Trophoblast cell (in vitro differentiated cells and primary cell): ENCODE results near the gene P2RX7.

Experiments used
- DNase-seq, 2 donors: peaks; one replicate each; pipeline ENCODE4 v3.0.0-alpha.2; 2016
- H2AFZ ChIP-seq: 2 replicates; pipeline ENCODE4 v1.6.1; 2013; ENCODE audit warnings: low read length, moderate library complexity, mild to moderate bottlenecking; ENCODE audit not compliant: insufficient read depth, poor library complexity
- H2AK5ac ChIP-seq: 2 replicates; pipeline ENCODE4 v1.6.1; 2013; ENCODE audit warnings: mild to moderate bottlenecking, low read length
- H2BK120ac ChIP-seq: 2 replicates; pipeline ENCODE4 v1.6.1; 2013; ENCODE audit warnings: low read length, mild to moderate bottlenecking, moderate library complexity; ENCODE audit not compliant: insufficient read depth, poor library complexity
- H2BK12ac ChIP-seq: 2 replicates; pipeline ENCODE4 v1.6.1; 2013; ENCODE audit warnings: mild to moderate bottlenecking, low read length, moderate library complexity
- H2BK5ac ChIP-seq: 2 replicates; pipeline ENCODE4 v1.6.1; 2013; ENCODE audit warnings: low read length, low read depth, moderate library complexity, mild to moderate bottlenecking; ENCODE audit not compliant: poor library complexity
- H3K14ac ChIP-seq: 2 replicates; pipeline ENCODE4 v1.6.1; 2013; ENCODE audit warnings: mild to moderate bottlenecking, low read length
- H3K18ac ChIP-seq: 2 replicates; pipeline ENCODE4 v1.6.1; 2013; ENCODE audit warnings: mild to moderate bottlenecking, low read length
- H3K23ac ChIP-seq: 2 replicates; pipeline ENCODE4 v1.6.1; 2013; ENCODE audit warnings: low read length
- H3K27ac ChIP-seq: 2 replicates; pipeline ENCODE4 v1.5.1; 2013; ENCODE audit warnings: low read depth, mild to moderate bottlenecking, inconsistent platforms, low read length, moderate library complexity
- H3K27me3 ChIP-seq: 2 replicates; pipeline ENCODE4 v1.6.1; 2013; ENCODE audit warnings: inconsistent platforms, mild to moderate bottlenecking, low read length, moderate library complexity; ENCODE audit not compliant: insufficient read depth
- H3K36me3 ChIP-seq, 2 experiments: 1 replicate in 1 of 2; 2 replicates in 1 of 2; pipeline ENCODE4 v1.6.1; 2013; ENCODE audit warnings: low read length in 2 of 2, mild to moderate bottlenecking in 2 of 2, moderate library complexity in 1 of 2; ENCODE audit not compliant: insufficient read depth in 2 of 2, control insufficient read depth in 1 of 2
- H3K4ac ChIP-seq: 2 replicates; pipeline ENCODE4 v1.6.1; 2013; ENCODE audit warnings: low read depth, mild to moderate bottlenecking, low read length, moderate library complexity
- H3K4me1 ChIP-seq, 2 experiments: 1 replicate in 1 of 2; 2 replicates in 1 of 2; pipeline ENCODE4 v1.6.1; 2013; ENCODE audit warnings: low read length in 2 of 2, mild to moderate bottlenecking in 2 of 2, moderate library complexity in 1 of 2; ENCODE audit not compliant: insufficient read depth in 2 of 2, control insufficient read depth in 1 of 2
- H3K4me2 ChIP-seq: 2 replicates; pipeline ENCODE4 v1.6.1; 2013; ENCODE audit warnings: inconsistent platforms, mild to moderate bottlenecking, low read length, moderate library complexity
- H3K4me3 ChIP-seq: 2 replicates; pipeline ENCODE4 v1.5.1; 2013; ENCODE audit warnings: mild to moderate bottlenecking, low read depth, low read length, inconsistent platforms
- H3K79me1 ChIP-seq: one replicate; pipeline ENCODE4 v1.6.1; 2013; ENCODE audit warnings: low read length
- H3K79me2 ChIP-seq: 2 replicates; pipeline ENCODE4 v1.6.1; 2013; ENCODE audit warnings: low read length, mild to moderate bottlenecking; ENCODE audit not compliant: control insufficient read depth, insufficient read depth, poor library complexity
- H3K9ac ChIP-seq: 2 replicates; pipeline ENCODE4 v1.6.1; 2013; ENCODE audit warnings: mild to moderate bottlenecking, low read length
- H3K9me3 ChIP-seq: 2 replicates; pipeline ENCODE4 v1.6.1; 2013; ENCODE audit warnings: low read depth, mild to moderate bottlenecking, control low read depth, inconsistent platforms, low read length; ENCODE audit not compliant: insufficient read depth
- H4K12ac ChIP-seq: 2 replicates; pipeline ENCODE4 v1.6.1; 2013; ENCODE audit warnings: low read depth, mild to moderate bottlenecking, low read length, moderate library complexity
- H4K8ac ChIP-seq: 2 replicates; pipeline ENCODE4 v1.6.1; 2013; ENCODE audit warnings: low read depth, mild to moderate bottlenecking, low read length, moderate library complexity
- H4K91ac ChIP-seq: one replicate; pipeline ENCODE4 v1.6.1; 2013; ENCODE audit warnings: low read depth, mild to moderate bottlenecking, low read length, moderate library complexity
- WGBS: extraction: QIAGEN DNeasy Blood & Tissue Kit; methylation state at CpG from one replicate; pipeline ENCODE4 v1.1.7; 2013; ENCODE audit warnings: missing lambda C conversion rate; ENCODE audit not compliant: insufficient read length, insufficient coverage; ENCODE audit errors: extremely low coverage; 5-methylcytosine and 5-hydroxymethylcytosine counted together

P2RX7 gene

DNA sequence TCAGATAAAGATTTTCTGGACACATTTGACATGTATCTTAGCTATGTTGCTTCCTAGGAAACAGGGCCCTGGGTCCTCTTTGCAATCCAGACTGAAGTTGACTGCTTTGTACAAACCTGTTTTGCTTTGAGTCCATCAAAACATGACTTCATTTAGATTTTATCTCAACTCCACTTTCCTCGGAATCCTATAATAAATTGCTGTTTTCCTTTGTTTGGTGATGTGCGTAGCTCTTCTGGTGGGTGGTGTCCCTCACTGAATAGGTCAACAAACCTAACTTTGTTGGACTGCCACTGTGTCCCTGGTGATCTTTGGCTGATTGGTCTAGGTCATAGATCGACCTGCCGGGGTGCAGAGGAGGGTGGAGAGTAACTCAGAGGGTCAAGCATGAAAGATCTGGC lies 735 bp upstream of the P2RX7 start:
- no peak overlapping the region for H2AK5ac ChIP-seq
- no peak overlapping the region for H3K23ac ChIP-seq
- H2AFZ ChIP-seq = no peak overlapping the region
- no peaks in the 10 kb centered on the region for H3K79me2 ChIP-seq
- no peak overlapping the region for H4K91ac ChIP-seq
- no peak overlapping the region for H3K4ac ChIP-seq
- H3K9me3 ChIP-seq = no peaks in the 10 kb centered on the region
- peak; percentile 74 to 93 for DNase-seq
- H2BK12ac ChIP-seq = no peak overlapping the region
- H4K8ac ChIP-seq = no peak overlapping the region
- H3K36me3 ChIP-seq = no peaks in the 10 kb centered on the region
- no peak overlapping the region for H3K14ac ChIP-seq
- peak overlapping the region; percentile 8 for H3K4me2 ChIP-seq
- H3K27me3 ChIP-seq = no peaks in the 10 kb centered on the region
- peaks cover 12 to 13% of the 10 kb centered on the region in 2 experiments for H3K4me1 ChIP-seq
- H2BK5ac ChIP-seq = no peak overlapping the region
- no peak overlapping the region for H4K12ac ChIP-seq
- H3K18ac ChIP-seq = no peak overlapping the region
- no peak overlapping the region for H3K27ac ChIP-seq
- no peak overlapping the region for H3K9ac ChIP-seq
- H3K79me1 ChIP-seq = no peaks in the 10 kb centered on the region
- H3K4me3 ChIP-seq = no peak overlapping the region
- no peak overlapping the region for H2BK120ac ChIP-seq
- no CpG with 5 or more reads among the region's 4 CpGs for WGBS

GRCh38 chr12:121133838-121134237 lies 1.2 kb downstream of the P2RX7 start:
- Histone ChIP-seq H2AK5ac (no peak overlapping the region), H4K8ac (no peak overlapping the region), H3K79me1 (no peaks in the 10 kb centered on the region), H3K9ac (no peak overlapping the region), H3K4me3 (no peak overlapping the region), H3K27ac (no peak overlapping the region), H3K18ac (no peak overlapping the region), H3K36me3 (no peaks in the 10 kb centered on the region), H3K4me1 (peaks cover 12 to 13% of the 10 kb centered on the region in 2 experiments), H2AFZ (no peak overlapping the region), H2BK5ac (no peak overlapping the region), H4K12ac (no peak overlapping the region), H3K4ac (no peak overlapping the region), H3K23ac (no peak overlapping the region), H3K14ac (no peak overlapping the region), H4K91ac (no peak overlapping the region), H3K79me2 (no peaks in the 10 kb centered on the region), H2BK120ac (no peak overlapping the region), H3K4me2 (no peak overlapping the region), H3K27me3 (no peaks in the 10 kb centered on the region), H3K9me3 (no peaks in the 10 kb centered on the region), H2BK12ac (no peak overlapping the region)
- DNase-seq = no peak
- no CpG with 5 or more reads among the region's 7 CpGs for WGBS

DNA sequence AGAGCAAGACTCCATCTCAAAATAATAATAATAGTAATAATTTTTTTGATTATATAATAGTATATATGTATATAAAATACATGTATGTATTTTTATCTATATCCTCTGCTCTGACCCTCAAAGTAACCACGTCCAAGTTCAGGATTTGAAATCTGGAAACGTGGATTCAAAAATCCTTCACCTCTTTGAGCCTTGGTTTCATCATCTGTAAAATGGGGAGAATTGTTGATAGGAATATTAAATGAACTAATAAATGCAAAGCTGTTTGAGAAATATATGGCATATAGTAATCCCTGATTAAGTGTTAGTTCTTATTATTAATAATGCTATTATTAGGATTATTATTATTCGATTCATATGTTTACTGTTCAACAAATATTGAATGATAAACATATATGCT lies 2.6 kb downstream of the P2RX7 start:
- no peaks in the 10 kb centered on the region for H3K79me1 ChIP-seq
- H4K8ac ChIP-seq = no peak overlapping the region
- no peaks in the 10 kb centered on the region for H3K27me3 ChIP-seq
- whole genome bisulfite sequencing = no CpG with 5 or more reads among the region's 3 CpGs
- H2BK120ac ChIP-seq = no peak overlapping the region
- no peaks in the 10 kb centered on the region for H3K79me2 ChIP-seq
- no peak overlapping the region for H3K4me3 ChIP-seq
- H4K91ac ChIP-seq = no peak overlapping the region
- no peak overlapping the region for H3K14ac ChIP-seq
- H3K4me1 ChIP-seq = peaks cover 12 to 13% of the 10 kb centered on the region in 2 experiments
- no peaks in the 10 kb centered on the region for H3K9me3 ChIP-seq
- no peak overlapping the region for H3K4me2 ChIP-seq
- no peak overlapping the region for H3K27ac ChIP-seq
- no peak overlapping the region for H3K23ac ChIP-seq
- no peak overlapping the region for H3K9ac ChIP-seq
- H4K12ac ChIP-seq = no peak overlapping the region
- H3K18ac ChIP-seq = no peak overlapping the region
- DNase-seq = no peak
- H2AK5ac ChIP-seq = no peak overlapping the region
- H2BK5ac ChIP-seq = no peak overlapping the region
- H3K4ac ChIP-seq = no peak overlapping the region
- H2AFZ ChIP-seq = no peak overlapping the region
- H3K36me3 ChIP-seq = no peaks in the 10 kb centered on the region
- H2BK12ac ChIP-seq = no peak overlapping the region

GRCh38 chr12:121137512-121137911 lies 4.8 kb downstream of the P2RX7 start:
- no peaks in the 10 kb centered on the region for H3K79me2 ChIP-seq
- no peaks in the 10 kb centered on the region for H3K79me1 ChIP-seq
- H3K27ac ChIP-seq = no peak overlapping the region
- H2BK120ac ChIP-seq = no peak overlapping the region
- H4K12ac ChIP-seq = no peak overlapping the region
- no peak overlapping the region for H3K4me3 ChIP-seq
- H2BK5ac ChIP-seq = no peak overlapping the region
- no peak overlapping the region for H3K14ac ChIP-seq
- H3K4ac ChIP-seq = no peak overlapping the region
- H3K36me3 ChIP-seq = no peaks in the 10 kb centered on the region
- H2AK5ac ChIP-seq = no peak overlapping the region
- H4K91ac ChIP-seq = no peak overlapping the region
- no peak overlapping the region for H3K4me2 ChIP-seq
- H3K9me3 ChIP-seq = no peaks in the 10 kb centered on the region
- no peak overlapping the region for H3K9ac ChIP-seq
- no peak overlapping the region for H4K8ac ChIP-seq
- H3K4me1 ChIP-seq = peaks cover 7 to 8% of the 10 kb centered on the region in 2 experiments
- no peaks in the 10 kb centered on the region for H3K27me3 ChIP-seq
- H3K23ac ChIP-seq = no peak overlapping the region
- no peak overlapping the region for H2AFZ ChIP-seq
- DNase-seq = no peak
- H3K18ac ChIP-seq = no peak overlapping the region
- no peak overlapping the region for H2BK12ac ChIP-seq
- WGBS = no CpG with 5 or more reads among the region's 4 CpGs
